Activated naive CD8-positive, alpha-beta T cell treated with anti-CD3 and anti-CD28 coated beads, Interleukin-2, amount 10 ng/mL, durations not matched to agents 7 days and 5 days (primary cell): Measurements from ENCODE around the gene PIH1D2. TPM values are rescaled to one million over a fixed set of nuclear protein-coding genes. Genes with fewer than 3 reads are reported as not detected.
"Not testable (repeated sequence)": the region's sequence is repeated elsewhere in the genome, so short reads cannot be mapped to it uniquely, and the experiment has no call there.

Experiments
- ATAC-seq: fragments of 150-1000 bp; cut with Tn5 transposase; one replicate; pipeline ENCODE4 v1.10.0; 2021; ENCODE audit warnings: low read depth, moderate library complexity
- POLR2A ChIA-PET: fragments of 350-600 bp; sonication (Branson Sonifier 250); formaldehyde crosslinking; loops from one replicate; lab custom pipeline; 2021; ENCODE audit warnings: antibody characterized with exemption; lab: Charles Lee
- DNase-seq: peaks from one replicate; pipeline ENCODE4 v3.0.0; 2021
- H3K27ac Mint-ChIP-seq: one replicate; pipeline ENCODE4 v1.8.0; 2022; ENCODE audit warnings: mild to moderate bottlenecking, mixed read lengths
- H3K27me3 Mint-ChIP-seq: one replicate; pipeline ENCODE4 v1.8.0; 2022; ENCODE audit warnings: mild to moderate bottlenecking, moderate library complexity, mixed read lengths
- H3K36me3 Mint-ChIP-seq: one replicate; pipeline ENCODE4 v1.8.0; 2021; ENCODE audit warnings: mild to moderate bottlenecking, mixed read lengths
- H3K4me1 Mint-ChIP-seq: one replicate; pipeline ENCODE4 v1.8.0; 2021; ENCODE audit warnings: mixed read lengths
- H3K4me3 Mint-ChIP-seq: one replicate; pipeline ENCODE4 v1.8.0; 2022; ENCODE audit warnings: mild to moderate bottlenecking, moderate library complexity, mixed read lengths
- H3K9me3 Mint-ChIP-seq: one replicate; pipeline ENCODE4 v1.8.0; 2021; ENCODE audit warnings: mixed read lengths
- total RNA-seq, 2 experiments: library from RNA; stranded (reverse); gene quantifications; one replicate each; pipeline ENCODE4 v1.2.3, GENCODE V29; 2021

The PIH1D2 gene
- total RNA-seq, 2 experiments from 2014 or later = 0.50 TPM; not detected in 1

DNA sequence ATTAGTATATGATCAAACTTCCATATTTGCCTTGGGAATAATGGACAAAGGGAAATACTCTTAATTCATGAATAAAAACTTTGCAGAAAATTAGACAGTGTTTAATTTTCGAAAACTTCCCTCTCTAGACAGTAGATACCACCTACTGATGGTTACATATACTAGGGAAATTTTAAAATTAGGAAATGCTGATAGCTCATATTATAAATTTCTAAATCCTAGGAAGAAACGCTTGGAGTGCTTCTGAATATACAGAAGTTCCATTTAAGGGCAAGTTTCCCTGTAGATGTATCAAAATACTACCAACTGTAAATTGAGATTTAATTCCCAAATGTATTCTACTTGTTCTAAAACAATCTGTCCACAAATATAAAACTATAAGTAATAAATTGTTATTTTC is 21.5 kb upstream of the PIH1D2 start:
- ATAC-seq, DNase-seq, POLR2A ChIA-PET, H3K4me1 Mint-ChIP-seq, H3K27ac Mint-ChIP-seq, H3K27me3 Mint-ChIP-seq, H3K4me3 Mint-ChIP-seq, H3K9me3 Mint-ChIP-seq: not testable (repeated sequence)
- H3K36me3 Mint-ChIP-seq = peaks cover 31% of the 10 kb centered on the region

- DNase-seq (no peak), ATAC-seq (no peak)
- H3K4me3 Mint-ChIP-seq = peak overlapping the region; percentile 97
- no peaks in the 10 kb centered on the region for H3K27me3 Mint-ChIP-seq
- peaks cover 44% of the 10 kb centered on the region for H3K4me1 Mint-ChIP-seq
- H3K9me3 Mint-ChIP-seq = no peaks in the 10 kb centered on the region
- POLR2A ChIA-PET = interaction anchor here (0.5 to 2.0 kb wide), 7 partner anchors 10 to 216 kb away, joined by 3 to 8 read pairs (median 4); partner anchors contain the start of genes ALG9, NKAPD1 and PIH1D2
- peaks cover 52% of the 10 kb centered on the region for H3K36me3 Mint-ChIP-seq
- H3K27ac Mint-ChIP-seq = peak overlapping the region; percentile 91
Observed at GRCh38 chr11:112087212-112087611, 13.4 kb upstream of the PIH1D2 start.

DNA sequence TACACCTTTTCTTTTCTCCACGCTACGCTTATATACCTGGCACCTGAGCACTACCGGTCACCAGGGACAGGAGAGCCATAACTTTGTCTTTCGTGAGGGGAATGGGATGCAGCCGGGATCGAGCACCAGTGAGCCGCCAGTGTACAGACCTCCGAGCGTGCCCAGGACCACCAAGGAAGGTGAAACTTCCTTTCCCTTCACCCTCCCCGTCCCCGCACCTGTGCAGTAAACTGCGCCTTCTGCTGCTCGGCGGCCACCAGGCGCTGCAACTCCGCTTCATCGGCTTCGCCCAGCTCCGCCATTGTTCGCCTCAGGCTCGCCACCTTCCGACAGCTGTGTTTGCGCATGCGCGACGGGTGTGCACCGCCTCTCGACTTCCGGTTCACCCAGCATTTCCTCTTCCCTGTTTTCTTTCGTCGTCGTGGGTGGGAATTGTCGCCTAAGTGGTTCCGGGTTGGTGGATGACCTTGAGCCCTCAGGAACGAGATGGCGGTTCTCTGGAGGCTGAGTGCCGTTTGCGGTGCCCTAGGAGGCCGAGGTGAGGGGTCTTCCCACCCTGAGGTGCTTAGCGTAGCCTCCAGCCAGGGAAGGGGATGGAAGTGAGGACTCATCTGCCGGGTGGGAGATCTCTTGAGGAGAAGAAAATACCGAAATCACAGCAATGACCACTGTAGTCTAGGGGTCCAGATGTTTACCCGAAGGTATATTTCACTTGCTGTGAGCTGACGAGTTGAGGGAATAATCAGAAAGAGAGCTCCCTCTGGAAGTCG is 12.8 kb upstream of the PIH1D2 start, which contains the start of the genes SDHD and TIMM8B:
TSS of gene SDHD (plus strand) at position 452 of the 770 bp plus-strand sequence. CDS start at position 487, 35 bp downstream.
TSS of gene TIMM8B (minus strand) at position 335 of the 770 bp plus-strand sequence. CDS start at position 302, 33 bp downstream.
- peak; percentile 87 for ATAC-seq
- Mint-ChIP-seq H3K4me1 (peaks cover 46% of the 10 kb centered on the region), H3K9me3 (no peaks in the 10 kb centered on the region), H3K27me3 (no peaks in the 10 kb centered on the region), H3K4me3 (peak within 1 kb of the TSS; percentile 97), H3K27ac (peak within 1 kb of the TSS; percentile 91), H3K36me3 (peaks cover 49% of the 10 kb centered on the region)
- peak; percentile 94 for DNase-seq
- POLR2A ChIA-PET = interaction anchor here (0.5 to 2.0 kb wide), 9 partner anchors 9 to 216 kb away, joined by 3 to 8 read pairs (median 4); partner anchors contain the start of genes ALG9, NKAPD1, PIH1D2 and PTS

DNA sequence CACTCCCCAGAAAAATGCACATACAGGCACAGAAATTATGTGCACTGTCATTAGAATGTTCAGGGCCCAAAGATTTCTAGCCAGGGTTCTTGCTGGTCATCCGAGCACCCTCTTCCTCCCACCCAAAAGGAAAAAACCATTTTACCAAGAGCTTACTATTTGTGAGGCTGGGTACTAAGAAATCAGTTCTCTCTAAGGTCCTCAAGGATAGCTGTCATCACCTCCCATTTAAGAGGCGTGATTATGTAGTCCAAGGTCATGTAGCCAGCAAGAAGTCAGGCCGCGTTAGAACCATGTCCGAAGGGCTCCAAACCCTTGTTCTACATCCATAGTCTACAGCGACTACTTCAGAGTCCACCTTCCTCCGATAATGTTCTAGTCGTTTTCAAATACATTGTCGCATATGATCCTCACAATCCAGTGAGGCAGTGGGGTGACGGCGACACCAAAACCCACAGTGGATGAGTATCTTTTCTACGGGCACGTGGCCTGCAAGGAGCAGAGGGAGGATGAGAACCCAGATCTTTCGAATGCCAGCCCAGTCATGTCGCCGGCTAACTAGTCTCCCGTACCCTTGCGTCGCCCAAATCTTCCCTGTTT is 12.1 kb upstream of the PIH1D2 start:
- Mint-ChIP-seq H3K36me3 (peaks cover 42% of the 10 kb centered on the region), H3K27me3 (no peaks in the 10 kb centered on the region), H3K27ac (peak overlapping the region; percentile 91), H3K4me1 (peaks cover 45% of the 10 kb centered on the region), H3K9me3 (no peaks in the 10 kb centered on the region), H3K4me3 (peak overlapping the region; percentile 97)
- DNase-seq (no peak), ATAC-seq (peak; percentile 52)
- POLR2A ChIA-PET = interaction anchor here (0.5 to 2.0 kb wide), 7 partner anchors 9 to 215 kb away, joined by 3 to 8 read pairs (median 4); partner anchors contain the start of genes ALG9, NKAPD1, PIH1D2 and PTS

DNA sequence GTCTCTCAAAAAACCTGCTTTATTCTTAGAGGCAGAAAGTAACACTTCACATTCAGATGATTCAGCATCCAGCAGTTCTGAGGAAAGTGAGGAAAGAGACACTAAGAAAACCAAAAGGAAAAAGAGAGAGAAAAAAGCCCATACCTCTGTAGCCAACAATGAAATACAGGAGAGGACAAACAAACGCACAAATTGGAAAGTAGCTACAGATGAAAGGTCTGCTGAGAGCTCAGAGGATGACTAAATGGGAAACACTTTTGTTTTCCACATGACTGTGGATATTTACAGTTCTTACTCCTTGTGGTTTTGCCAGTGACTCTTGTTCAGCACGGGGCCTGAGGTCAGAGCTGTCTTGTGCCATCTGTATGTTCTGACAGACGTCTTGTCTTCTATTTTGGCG is 8.9 kb upstream of the PIH1D2 start:
- ATAC-seq (no peak), DNase-seq (no peak)
- peak overlapping the region; percentile 5 for H3K27ac Mint-ChIP-seq
- POLR2A ChIA-PET = interaction anchor here (1.3 kb wide), 1 partner anchor 8 kb away, joined by 5 read pairs; no protein-coding TSS in a partner anchor
- H3K4me3 Mint-ChIP-seq = no peak overlapping the region
- H3K36me3 Mint-ChIP-seq = peaks cover 29% of the 10 kb centered on the region
- H3K4me1 Mint-ChIP-seq = peaks cover 28% of the 10 kb centered on the region
- no peaks in the 10 kb centered on the region for H3K27me3 Mint-ChIP-seq
- H3K9me3 Mint-ChIP-seq = no peaks in the 10 kb centered on the region

GRCh38 chr11:112062923-112063322 is 10.9 kb downstream of the PIH1D2 start:
- ATAC-seq = no peak
- POLR2A ChIA-PET = no interaction called here
- no peaks in the 10 kb centered on the region for H3K4me1 Mint-ChIP-seq

DNA sequence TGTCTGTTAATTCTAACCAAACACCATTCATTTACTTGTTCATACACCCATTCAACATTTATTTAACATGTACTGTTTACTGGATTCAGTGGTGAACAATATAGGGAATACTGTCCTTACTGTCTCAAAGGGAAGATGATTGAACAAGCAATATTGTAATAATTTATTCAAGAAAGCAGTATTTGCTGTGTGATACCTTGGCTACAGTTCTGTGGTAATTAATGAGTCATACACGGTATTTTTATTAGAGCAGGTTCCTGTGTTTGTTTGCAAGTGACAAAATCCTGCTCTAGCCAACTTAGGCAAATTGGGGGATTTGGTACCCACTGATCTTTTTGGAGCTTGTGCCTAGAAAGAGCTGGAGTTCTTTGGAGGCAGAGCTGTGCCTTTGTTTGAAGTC is 15.7 kb downstream of the PIH1D2 start:
- Mint-ChIP-seq H3K9me3 (no peaks in the 10 kb centered on the region), H3K36me3 (peaks cover 20% of the 10 kb centered on the region), H3K27me3 (no peaks in the 10 kb centered on the region), H3K4me3 (no peak overlapping the region), H3K27ac (no peak overlapping the region), H3K4me1 (peaks cover 2% of the 10 kb centered on the region)
- POLR2A ChIA-PET = no interaction called here
- ATAC-seq (no peak), DNase-seq (no peak)

More at GRCh38 chr11:112062923-112063322, 10.9 kb downstream of the PIH1D2 start:
- no peak for DNase-seq
- Mint-ChIP-seq H3K4me3 (no peak overlapping the region), H3K9me3 (no peaks in the 10 kb centered on the region), H3K27ac (no peak overlapping the region), H3K36me3 (peaks cover 6% of the 10 kb centered on the region), H3K27me3 (no peaks in the 10 kb centered on the region)

DNA sequence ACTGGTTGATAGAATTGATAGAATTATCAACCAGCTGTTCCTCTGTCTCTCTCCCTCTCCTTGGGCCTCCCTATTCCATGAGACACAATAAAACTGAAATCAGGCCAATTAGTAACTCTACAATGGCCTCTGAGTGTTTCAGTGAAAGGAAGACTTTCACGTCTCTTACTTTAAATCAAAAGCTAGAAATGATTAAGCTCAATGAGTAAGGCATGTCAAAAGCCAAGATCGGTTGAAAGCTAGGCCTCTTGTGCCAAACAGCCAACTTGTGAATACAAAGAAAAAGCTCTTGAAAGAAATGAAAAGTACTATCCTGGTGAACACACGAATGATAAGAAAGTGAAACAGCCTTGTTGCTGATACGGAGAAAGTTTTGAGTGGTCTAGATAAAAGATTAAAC is 16.6 kb downstream of the PIH1D2 start:
- ATAC-seq = no peak
- Mint-ChIP-seq H3K9me3 (no peaks in the 10 kb centered on the region), H3K36me3 (peaks cover 24% of the 10 kb centered on the region), H3K4me3 (no peak overlapping the region), H3K27ac (peak overlapping the region; percentile 42), H3K27me3 (no peaks in the 10 kb centered on the region), H3K4me1 (peaks cover 2% of the 10 kb centered on the region)
- no peak for DNase-seq
- POLR2A ChIA-PET = no interaction called here

DNA sequence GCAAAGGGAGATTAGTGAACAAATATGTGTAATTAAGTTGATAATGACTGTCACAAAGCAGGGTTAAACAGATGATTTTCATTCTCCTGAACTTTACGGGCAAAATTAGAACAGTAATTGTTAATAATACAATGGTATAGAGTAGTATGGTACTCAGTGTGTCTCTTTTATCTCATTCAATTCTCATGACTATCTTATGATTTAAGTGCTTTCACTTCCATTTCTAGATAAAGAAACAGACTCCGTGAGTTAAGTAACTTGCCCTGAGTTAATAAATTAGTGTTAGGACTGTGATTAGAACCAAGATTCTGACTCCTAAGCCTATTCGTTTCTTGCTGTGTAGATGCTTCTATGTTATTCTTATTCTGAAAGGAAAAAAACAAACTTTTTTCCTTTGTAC is 22.0 kb downstream of the PIH1D2 start:
- H3K27me3 Mint-ChIP-seq = no peaks in the 10 kb centered on the region
- ATAC-seq (no peak), DNase-seq (no peak)
- no peaks in the 10 kb centered on the region for H3K9me3 Mint-ChIP-seq
- no peak overlapping the region for H3K27ac Mint-ChIP-seq
- POLR2A ChIA-PET = no interaction called here
- H3K4me1 Mint-ChIP-seq = peaks cover 5% of the 10 kb centered on the region
- H3K36me3 Mint-ChIP-seq = peaks cover 53% of the 10 kb centered on the region
- no peak overlapping the region for H3K4me3 Mint-ChIP-seq

DNA sequence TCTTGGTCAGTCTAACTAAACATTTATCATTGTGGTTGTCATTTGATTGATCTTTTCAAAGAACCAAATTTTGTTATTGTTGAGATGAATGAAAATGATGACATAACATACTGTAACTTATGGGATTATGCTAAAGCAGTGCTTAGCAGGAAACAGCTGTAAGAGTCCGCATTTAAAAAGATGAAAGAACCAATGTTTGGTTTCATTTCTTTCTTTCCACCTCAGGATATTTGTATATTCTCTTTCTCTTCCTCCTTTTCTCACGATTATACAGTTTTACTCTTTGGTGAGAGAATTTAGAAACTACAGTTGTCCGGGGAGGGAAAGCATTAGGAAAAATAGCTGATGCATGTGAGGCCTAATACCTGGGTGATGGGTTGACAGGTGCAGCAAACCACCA is 23.1 kb downstream of the PIH1D2 start:
- Mint-ChIP-seq H3K4me3 (no peak overlapping the region), H3K36me3 (peaks cover 56% of the 10 kb centered on the region), H3K4me1 (peaks cover 5% of the 10 kb centered on the region), H3K9me3 (no peaks in the 10 kb centered on the region), H3K27me3 (no peaks in the 10 kb centered on the region), H3K27ac (no peak overlapping the region)
- no peak for DNase-seq
- POLR2A ChIA-PET = no interaction called here
- no peak for ATAC-seq

- Mint-ChIP-seq H3K27me3 (no peaks in the 10 kb centered on the region), H3K4me3 (no peak overlapping the region), H3K27ac (no peak overlapping the region), H3K4me1 (peaks cover 5% of the 10 kb centered on the region), H3K36me3 (peaks cover 61% of the 10 kb centered on the region), H3K9me3 (no peaks in the 10 kb centered on the region)
- DNase-seq (no peak), ATAC-seq (no peak)
- POLR2A ChIA-PET = no interaction called here
Observed at GRCh38 chr11:112049777-112050176, 24.0 kb downstream of the PIH1D2 start.

DNA sequence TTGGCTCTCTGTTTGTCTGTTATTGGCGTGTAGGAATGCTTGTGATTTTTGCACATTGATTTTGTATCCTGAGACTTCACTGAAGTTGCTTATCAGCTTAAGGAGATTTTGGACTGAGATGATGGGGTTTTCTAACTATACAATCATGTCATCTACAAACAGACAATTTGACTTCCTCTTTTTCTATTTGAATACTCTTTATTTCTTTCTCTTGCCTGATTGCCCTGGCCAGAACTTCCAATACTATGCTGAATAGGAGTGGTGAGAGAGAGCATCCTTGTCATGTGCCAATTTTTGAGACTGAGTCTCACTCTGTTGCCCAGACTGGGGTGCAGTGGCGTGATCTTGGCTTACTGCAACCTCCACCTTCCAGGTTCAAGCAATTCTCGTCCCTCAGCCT is 25.6 kb downstream of the PIH1D2 start:
- POLR2A ChIA-PET = interaction anchor here (0.7 kb wide), 1 partner anchor 184 kb away, joined by 3 read pairs; no protein-coding TSS in a partner anchor
- H3K27me3 Mint-ChIP-seq, H3K27ac Mint-ChIP-seq, ATAC-seq, H3K4me3 Mint-ChIP-seq, H3K4me1 Mint-ChIP-seq, H3K9me3 Mint-ChIP-seq, DNase-seq: not testable (repeated sequence)
- H3K36me3 Mint-ChIP-seq = peaks cover 64% of the 10 kb centered on the region

DNA sequence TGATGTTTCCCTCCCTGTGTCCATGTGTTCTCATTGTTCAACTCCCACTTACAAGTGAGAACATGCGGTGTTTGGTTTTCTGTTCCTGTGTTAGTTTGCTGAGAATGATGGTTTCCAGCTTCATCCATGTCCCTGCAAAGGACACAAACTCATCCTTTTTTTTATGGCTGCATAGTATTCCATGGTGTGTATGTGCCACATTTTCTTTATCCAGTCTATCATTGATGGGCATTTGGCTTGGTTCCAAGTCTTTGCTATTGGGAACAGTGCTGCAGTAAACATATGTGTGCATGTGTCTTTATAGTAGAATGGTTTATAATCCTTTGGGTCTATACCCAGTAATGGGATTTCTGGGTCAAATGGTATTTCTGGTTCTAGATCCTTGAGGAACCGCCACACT is 27.2 kb downstream of the PIH1D2 start:
- H3K27ac Mint-ChIP-seq, ATAC-seq, DNase-seq, H3K27me3 Mint-ChIP-seq, POLR2A ChIA-PET, H3K9me3 Mint-ChIP-seq, H3K4me3 Mint-ChIP-seq: not testable (repeated sequence)
- Mint-ChIP-seq H3K36me3 (peaks cover 56% of the 10 kb centered on the region), H3K4me1 (peaks cover 10% of the 10 kb centered on the region)
